Measurements from ENCODE around the gene TEF.

TEF gene

GRCh38 chr22:41365425-41365824 lies 16.3 kb upstream of the TEF start:
- Histone ChIP-seq H3K4me3 (ENCODE audit: low read depth, low read length) (no peak overlapping the region), H3K4me1 (ENCODE audit: control insufficient read depth, insufficient read depth, low read length, unreplicated experiment) (peaks cover 9% of the 10 kb centered on the region), H3K79me2 (ENCODE audit: control insufficient read depth, insufficient read depth, low read length, unreplicated experiment) (no peaks in the 10 kb centered on the region), H3K27ac (ENCODE audit: low read depth, low read length) (no peak overlapping the region), H3K27me3 (ENCODE audit: insufficient read depth, low read length) (no peaks in the 10 kb centered on the region), H2AFZ (ENCODE audit: low read length, unreplicated experiment) (no peak overlapping the region), H3K36me3 (ENCODE audit: insufficient read depth, low read length) (no peaks in the 10 kb centered on the region)

DNA sequence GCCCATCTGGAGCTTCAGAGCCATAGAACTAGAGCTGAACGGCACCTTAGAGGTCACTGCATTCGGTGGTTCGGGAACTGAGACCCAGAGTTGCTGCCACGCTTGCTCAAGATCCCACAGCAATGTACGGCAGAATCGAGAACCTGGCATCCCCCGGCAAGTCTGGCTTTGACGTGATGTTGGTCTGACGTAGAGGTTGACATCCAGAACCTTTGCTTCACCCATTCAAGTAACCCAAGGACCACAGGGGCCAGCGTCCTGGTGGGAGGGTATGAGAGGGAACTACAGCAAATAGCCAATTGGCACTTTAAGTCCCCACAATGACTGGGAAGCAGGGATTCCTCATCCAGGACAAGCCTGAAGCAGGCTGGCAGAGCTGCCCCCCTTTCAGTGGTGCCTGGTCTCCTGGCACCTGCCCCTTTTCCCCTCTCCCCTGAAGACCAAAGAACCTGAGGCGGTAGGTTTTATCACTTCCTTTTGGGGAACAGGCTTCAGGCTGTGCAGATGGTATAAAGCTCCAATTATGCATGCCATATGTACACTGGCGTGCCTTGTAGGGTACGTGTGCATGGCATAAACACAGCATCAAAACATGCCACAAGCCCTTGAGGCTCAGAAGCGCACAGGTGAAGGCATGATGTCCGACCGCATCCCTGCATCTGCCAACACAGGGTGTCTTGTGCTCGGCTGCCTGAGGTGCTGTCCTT lies 15.3 kb upstream of the TEF start:
- H2AFZ ChIP-seq (ENCODE audit: low read length, unreplicated experiment), result no peak overlapping the region
- H3K27me3 ChIP-seq (ENCODE audit: insufficient read depth, low read length), result no peaks in the 10 kb centered on the region
- peaks cover 9% of the 10 kb centered on the region for H3K4me1 ChIP-seq (ENCODE audit: control insufficient read depth, insufficient read depth, low read length, unreplicated experiment)
- no peaks in the 10 kb centered on the region for H3K36me3 ChIP-seq (ENCODE audit: insufficient read depth, low read length)
- no peaks in the 10 kb centered on the region for H3K79me2 ChIP-seq (ENCODE audit: control insufficient read depth, insufficient read depth, low read length, unreplicated experiment)
- no peak overlapping the region for H3K27ac ChIP-seq (ENCODE audit: low read depth, low read length)
- no peak overlapping the region for H3K4me3 ChIP-seq (ENCODE audit: low read depth, low read length)

DNA sequence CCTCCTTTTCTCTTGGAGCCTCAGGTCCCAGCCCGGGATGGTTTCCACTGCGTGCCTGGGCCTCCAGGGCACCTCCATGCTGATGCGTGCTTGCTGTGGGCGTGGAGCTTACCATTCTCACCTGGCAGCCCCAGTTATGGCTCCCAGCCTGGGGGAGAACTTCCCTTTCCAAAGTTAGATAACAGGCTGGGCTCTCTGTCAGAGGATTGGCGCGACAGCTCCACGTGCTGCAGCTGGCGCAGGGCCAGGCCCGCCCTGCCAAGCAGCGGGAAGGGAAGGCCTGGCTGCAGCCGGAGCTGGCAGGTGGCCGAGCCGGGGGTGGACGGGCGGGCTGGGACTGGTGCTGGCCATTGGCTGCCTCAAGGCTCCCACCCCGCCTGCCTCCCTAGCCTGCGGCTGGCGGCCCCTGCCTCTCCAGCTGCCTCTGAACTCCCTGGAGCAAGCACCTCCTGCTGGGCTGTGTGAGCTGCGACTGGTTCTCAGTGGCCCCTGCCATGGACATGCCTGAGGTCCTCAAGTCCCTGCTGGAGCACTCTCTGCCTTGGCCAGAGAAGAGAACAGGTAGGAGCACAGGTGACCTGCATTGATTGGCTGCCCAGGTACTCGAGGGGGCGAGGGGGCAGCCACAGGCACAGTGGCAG lies 14.6 kb upstream of the TEF start:
- H3K27me3 ChIP-seq (ENCODE audit: insufficient read depth, low read length), result no peaks in the 10 kb centered on the region
- no peak overlapping the region for H3K27ac ChIP-seq (ENCODE audit: low read depth, low read length)
- H2AFZ ChIP-seq (ENCODE audit: low read length, unreplicated experiment), result no peak overlapping the region
- peaks cover 9% of the 10 kb centered on the region for H3K4me1 ChIP-seq (ENCODE audit: control insufficient read depth, insufficient read depth, low read length, unreplicated experiment)
- H3K36me3 ChIP-seq (ENCODE audit: insufficient read depth, low read length), result no peaks in the 10 kb centered on the region
- no peaks in the 10 kb centered on the region for H3K79me2 ChIP-seq (ENCODE audit: control insufficient read depth, insufficient read depth, low read length, unreplicated experiment)
- peak overlapping the region; percentile 44; the same call in 1 of the 2 replicates for H3K4me3 ChIP-seq (ENCODE audit: low read depth, low read length)

GRCh38 chr22:41367680-41368542 lies 13.8 kb upstream of the TEF start:
- H3K4me1 ChIP-seq (ENCODE audit: control insufficient read depth, insufficient read depth, low read length, unreplicated experiment), result peaks cover 9% of the 10 kb centered on the region
- H3K27ac ChIP-seq (ENCODE audit: low read depth, low read length), result no peak overlapping the region
- no peak overlapping the region for H2AFZ ChIP-seq (ENCODE audit: low read length, unreplicated experiment)
- no peaks in the 10 kb centered on the region for H3K27me3 ChIP-seq (ENCODE audit: insufficient read depth, low read length)
- H3K4me3 ChIP-seq (ENCODE audit: low read depth, low read length), result peak overlapping the region; percentile 44; the same call in 1 of the 2 replicates
- no peaks in the 10 kb centered on the region for H3K36me3 ChIP-seq (ENCODE audit: insufficient read depth, low read length)
- no peaks in the 10 kb centered on the region for H3K79me2 ChIP-seq (ENCODE audit: control insufficient read depth, insufficient read depth, low read length, unreplicated experiment)

- Histone ChIP-seq H3K27ac (ENCODE audit: low read depth, low read length) (no peak overlapping the region), H3K4me1 (ENCODE audit: control insufficient read depth, insufficient read depth, low read length, unreplicated experiment) (peaks cover 9% of the 10 kb centered on the region), H3K27me3 (ENCODE audit: insufficient read depth, low read length) (no peaks in the 10 kb centered on the region)
Measured at GRCh38 chr22:41368543-41369423, 13.0 kb upstream of the TEF start.

GRCh38 chr22:41369424-41369745 lies 12.4 kb upstream of the TEF start:
- H3K4me3 ChIP-seq (ENCODE audit: low read depth, low read length), result no peak overlapping the region
- no peaks in the 10 kb centered on the region for H3K27me3 ChIP-seq (ENCODE audit: insufficient read depth, low read length)
- no peaks in the 10 kb centered on the region for H3K36me3 ChIP-seq (ENCODE audit: insufficient read depth, low read length)
- H3K27ac ChIP-seq (ENCODE audit: low read depth, low read length), result no peak overlapping the region
- H2AFZ ChIP-seq (ENCODE audit: low read length, unreplicated experiment), result no peak overlapping the region
- no peaks in the 10 kb centered on the region for H3K79me2 ChIP-seq (ENCODE audit: control insufficient read depth, insufficient read depth, low read length, unreplicated experiment)
- H3K4me1 ChIP-seq (ENCODE audit: control insufficient read depth, insufficient read depth, low read length, unreplicated experiment), result peaks cover 9% of the 10 kb centered on the region

More at GRCh38 chr22:41368543-41369423, 13.0 kb upstream of the TEF start:
- Histone ChIP-seq H3K4me3 (ENCODE audit: low read depth, low read length) (no peak overlapping the region), H2AFZ (ENCODE audit: low read length, unreplicated experiment) (no peak overlapping the region), H3K36me3 (ENCODE audit: insufficient read depth, low read length) (no peaks in the 10 kb centered on the region), H3K79me2 (ENCODE audit: control insufficient read depth, insufficient read depth, low read length, unreplicated experiment) (no peaks in the 10 kb centered on the region)

- Histone ChIP-seq H3K4me3 (ENCODE audit: low read depth, low read length) (no peak overlapping the region), H2AFZ (ENCODE audit: low read length, unreplicated experiment) (no peak overlapping the region), H3K79me2 (ENCODE audit: control insufficient read depth, insufficient read depth, low read length, unreplicated experiment) (no peaks in the 10 kb centered on the region), H3K4me1 (ENCODE audit: control insufficient read depth, insufficient read depth, low read length, unreplicated experiment) (peaks cover 9% of the 10 kb centered on the region), H3K36me3 (ENCODE audit: insufficient read depth, low read length) (no peaks in the 10 kb centered on the region), H3K27me3 (ENCODE audit: insufficient read depth, low read length) (no peaks in the 10 kb centered on the region), H3K27ac (ENCODE audit: low read depth, low read length) (no peak overlapping the region)
Measured at GRCh38 chr22:41369837-41370236, 11.9 kb upstream of the TEF start.

DNA sequence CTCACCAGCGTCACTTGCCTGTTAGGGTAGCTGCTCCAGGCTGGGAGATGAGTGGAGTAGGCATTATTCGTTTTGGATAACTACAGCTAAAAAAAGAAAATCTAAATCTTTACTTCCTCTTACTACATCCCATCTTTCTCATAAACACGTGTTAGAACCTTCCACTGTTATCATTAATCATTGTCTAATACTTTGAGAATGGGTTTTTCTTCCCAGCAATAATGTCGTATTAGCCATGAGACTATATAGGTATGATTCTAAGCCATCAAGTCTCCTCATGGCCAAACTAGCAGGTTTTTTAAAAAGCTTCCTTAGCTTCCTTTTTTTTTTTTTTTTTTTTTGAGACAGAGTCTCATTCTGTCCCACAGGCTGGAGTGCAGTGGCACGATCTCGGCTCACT lies 3.9 kb upstream of the TEF start:
- Histone ChIP-seq H3K27ac (ENCODE audit: low read depth, low read length) (no peak overlapping the region), H3K79me2 (ENCODE audit: control insufficient read depth, insufficient read depth, low read length, unreplicated experiment) (no peaks in the 10 kb centered on the region), H3K4me3 (ENCODE audit: low read depth, low read length) (no peak overlapping the region), H3K36me3 (ENCODE audit: insufficient read depth, low read length) (no peaks in the 10 kb centered on the region), H2AFZ (ENCODE audit: low read length, unreplicated experiment) (no peak overlapping the region), H3K27me3 (ENCODE audit: insufficient read depth, low read length) (no peaks in the 10 kb centered on the region), H3K4me1 (ENCODE audit: control insufficient read depth, insufficient read depth, low read length, unreplicated experiment) (peaks cover 7% of the 10 kb centered on the region)

DNA sequence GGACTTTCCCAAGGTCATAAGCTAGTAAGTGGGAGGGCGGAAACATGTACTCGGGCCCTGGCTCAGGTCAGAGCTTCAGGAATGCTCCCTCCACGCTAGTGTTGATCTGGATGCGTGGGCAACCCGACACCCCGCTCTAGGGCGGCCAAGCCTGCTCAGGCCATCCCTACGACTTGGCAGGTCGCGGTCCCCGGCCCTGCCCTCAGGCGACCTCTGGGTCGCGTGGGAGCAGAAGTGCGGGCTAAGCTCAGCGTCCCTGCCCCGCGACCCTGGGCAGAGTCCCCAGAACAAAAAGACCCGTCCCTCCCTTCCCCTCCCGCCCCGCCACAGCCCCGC lies 781 bp upstream of the TEF start:
- Histone ChIP-seq H2AFZ (ENCODE audit: low read length, unreplicated experiment) (peak overlapping the region; percentile 1), H3K27ac (ENCODE audit: low read depth, low read length) (peak overlapping the region; percentile 96), H3K27me3 (ENCODE audit: insufficient read depth, low read length) (no peaks in the 10 kb centered on the region), H3K79me2 (ENCODE audit: control insufficient read depth, insufficient read depth, low read length, unreplicated experiment) (no peaks in the 10 kb centered on the region), H3K4me1 (ENCODE audit: control insufficient read depth, insufficient read depth, low read length, unreplicated experiment) (peaks cover 7% of the 10 kb centered on the region), H3K36me3 (ENCODE audit: insufficient read depth, low read length) (no peaks in the 10 kb centered on the region), H3K4me3 (ENCODE audit: low read depth, low read length) (peak overlapping the region; percentile 89)

GRCh38 chr22:41382098-41382578 lies 396 bp downstream of the TEF start:
- H3K79me2 ChIP-seq (ENCODE audit: control insufficient read depth, insufficient read depth, low read length, unreplicated experiment), result no peaks in the 10 kb centered on the region
- H3K27me3 ChIP-seq (ENCODE audit: insufficient read depth, low read length), result no peaks in the 10 kb centered on the region
- no peaks in the 10 kb centered on the region for H3K36me3 ChIP-seq (ENCODE audit: insufficient read depth, low read length)
- peak overlapping the region; percentile 96 for H3K27ac ChIP-seq (ENCODE audit: low read depth, low read length)
- H3K4me1 ChIP-seq (ENCODE audit: control insufficient read depth, insufficient read depth, low read length, unreplicated experiment), result peaks cover 7% of the 10 kb centered on the region
- H3K4me3 ChIP-seq (ENCODE audit: low read depth, low read length), result peak overlapping the region; percentile 89
- peak overlapping the region; percentile 81 for H2AFZ ChIP-seq (ENCODE audit: low read length, unreplicated experiment)
